ENCODE data around the gene GIPC3. TPM values are rescaled to one million over a fixed set of nuclear protein-coding genes. Genes with fewer than 3 reads are reported as not detected.

Gene GIPC3, protein sequence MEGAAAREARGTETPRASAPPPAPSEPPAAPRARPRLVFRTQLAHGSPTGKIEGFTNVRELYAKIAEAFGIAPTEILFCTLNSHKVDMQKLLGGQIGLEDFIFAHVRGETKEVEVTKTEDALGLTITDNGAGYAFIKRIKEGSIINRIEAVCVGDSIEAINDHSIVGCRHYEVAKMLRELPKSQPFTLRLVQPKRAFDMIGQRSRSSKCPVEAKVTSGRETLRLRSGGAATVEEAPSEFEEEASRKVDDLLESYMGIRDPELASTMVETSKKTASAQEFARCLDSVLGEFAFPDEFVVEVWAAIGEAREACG
- total RNA-seq: 1 to 10 TPM; 1.5 to 4.3 (median 2.7) TPM
- 0.87 TPM for total RNA-seq (2013)
- 0.05 to 5.8 (median 1.9) reads per million in 29 experiments for total RNA-seq

DNA sequence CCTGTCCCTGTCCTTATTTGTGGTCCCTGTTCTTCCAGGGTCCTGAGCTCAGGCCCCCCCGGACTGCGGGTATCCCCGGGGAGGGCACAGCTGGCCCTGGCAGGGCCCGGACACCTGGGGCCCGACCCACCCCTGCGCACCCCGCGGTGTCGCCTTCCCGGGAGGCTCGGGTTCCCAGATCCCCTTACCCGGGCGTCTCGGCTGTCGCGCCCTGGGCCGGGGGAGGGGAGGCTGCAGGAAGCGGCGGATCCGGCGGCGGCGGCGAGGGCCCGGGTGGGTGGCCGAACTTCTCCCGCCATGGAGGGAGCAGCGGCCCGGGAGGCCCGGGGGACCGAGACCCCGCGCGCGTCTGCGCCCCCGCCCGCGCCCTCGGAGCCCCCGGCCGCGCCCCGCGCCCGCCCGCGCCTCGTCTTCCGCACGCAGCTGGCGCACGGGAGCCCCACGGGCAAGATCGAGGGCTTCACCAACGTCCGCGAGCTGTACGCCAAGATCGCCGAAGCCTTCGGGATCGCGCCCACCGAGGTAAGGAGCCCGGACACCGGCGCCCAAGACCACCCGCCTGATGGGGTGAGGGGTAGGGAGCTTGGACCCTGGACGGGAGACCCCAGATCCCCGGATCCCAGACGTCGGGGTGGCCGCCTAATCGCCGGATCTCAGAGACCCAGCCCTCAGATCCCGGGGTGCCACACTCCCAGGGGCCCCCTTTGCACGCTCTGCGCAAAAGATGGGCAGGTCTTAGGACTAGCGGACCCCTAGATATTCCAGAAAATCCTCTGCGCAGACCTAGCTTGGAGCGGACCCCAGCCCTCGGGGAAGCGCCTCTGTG is at the start of gene GIPC3:
Gene GIPC3, plus strand, starts transcription at position 178 of the 826 bp plus-strand sequence. Its CDS starts 120 bp downstream, at position 298.
- Mint-ChIP-seq H3K4me3 (peak within 1 kb of the TSS; percentile 47 to 59 (median 58)), H3K4me1 (no peaks in the 10 kb centered on the region), H3K27ac (no peak within 1 kb of the TSS), H3K9me3 (no peaks in the 10 kb centered on the region), H3K36me3 (no peaks in the 10 kb centered on the region), H3K27me3 (no peaks in the 10 kb centered on the region)
- peaks cover 3 to 14% of the 10 kb centered on the region in 2 experiments for H3K4me1 ChIP-seq (ENCODE audit: control insufficient read depth in 1 of 2, extremely low read depth in 1 of 2, insufficient read depth in 2 of 2, low read length in 2 of 2)
- no peaks in the 10 kb centered on the region for H3K9me3 ChIP-seq
- H3K36me3 ChIP-seq (ENCODE audit: control insufficient read depth in 2 of 2, extremely low read depth in 1 of 2, insufficient read depth in 1 of 2, low read length in 1 of 2): no peaks in the 10 kb centered on the region
- DNase-seq (peak in 3 of 35 experiments; percentile 17 to 32 (median 25)), ATAC-seq (replicated peaks in 1 of 4) (peak in 3 of 4 experiments; percentile 53 to 57 (median 54))
- H3K27ac ChIP-seq (ENCODE audit: low read length): no peak within 1 kb of the TSS
- WGBS (ENCODE audit: insufficient coverage): 2% methylated on average over 84 of the region's 84 CpGs
- POLR2A ChIA-PET: no interaction called here
- CTCF ChIA-PET: interaction anchor here (0.5 to 0.6 kb wide), 3 partner anchors 30 to 156 kb away, joined by 3 to 7 read pairs (median 3); no protein-coding TSS in a partner anchor
- H3K4me3 ChIP-seq (ENCODE audit: control insufficient read depth in 1 of 2, extremely low read depth in 1 of 2, low read length in 1 of 2): peak within 1 kb of the TSS; percentile 47 to 80
- peaks cover 0 to 16% of the 10 kb centered on the region in 2 experiments for H3K27me3 ChIP-seq (replicated peaks in 1 of 2; ENCODE audit: control insufficient read depth in 2 of 2, extremely low read depth in 1 of 2, insufficient read depth in 2 of 2, low read length in 1 of 2)

- Mint-ChIP-seq H3K4me1 (no peaks in the 10 kb centered on the region), H3K4me3 (no peak overlapping the region), H3K27ac (no peak overlapping the region), H3K27me3 (no peaks in the 10 kb centered on the region), H3K36me3 (peaks cover 23% of the 10 kb centered on the region), H3K9me3 (peaks cover 0 to 3% (median 0%) of the 10 kb centered on the region in 3 donors)
- ChIA-PET POLR2A (no interaction called here), CTCF (no interaction called here)
- 98% methylated on average over 9 of the region's 14 CpGs for WGBS (ENCODE audit: insufficient coverage)
- Histone ChIP-seq H3K9me3 (no peaks in the 10 kb centered on the region), H3K27ac (ENCODE audit: low read length) (no peak overlapping the region), H3K36me3 (ENCODE audit: control insufficient read depth in 2 of 2, extremely low read depth in 1 of 2, insufficient read depth in 1 of 2, low read length in 1 of 2) (peaks cover 21 to 59% of the 10 kb centered on the region in 2 donors), H3K27me3 (replicated peaks in 1 of 2; ENCODE audit: control insufficient read depth in 2 of 2, extremely low read depth in 1 of 2, insufficient read depth in 2 of 2, low read length in 1 of 2) (no peaks in the 10 kb centered on the region), H3K4me3 (ENCODE audit: control insufficient read depth in 1 of 2, extremely low read depth in 1 of 2, low read length in 1 of 2) (no peak overlapping the region), H3K4me1 (ENCODE audit: control insufficient read depth in 1 of 2, extremely low read depth in 1 of 2, insufficient read depth in 2 of 2, low read length in 2 of 2) (no peaks in the 10 kb centered on the region)
- no peak for DNase-seq
- ATAC-seq (replicated peaks in 1 of 4): no peak
Observed at GRCh38 chr19:3535563-3535965, 49.7 kb upstream of the GIPC3 start.

GRCh38 chr19:3535981-3536380 is 49.3 kb upstream of the GIPC3 start:
- H3K27ac Mint-ChIP-seq: no peak overlapping the region
- no peak overlapping the region for H3K4me3 Mint-ChIP-seq
- H3K36me3 ChIP-seq (ENCODE audit: control insufficient read depth in 2 of 2, extremely low read depth in 1 of 2, insufficient read depth in 1 of 2, low read length in 1 of 2): peaks cover 17 to 57% of the 10 kb centered on the region in 2 donors
- DNase-seq (no peak), ATAC-seq (replicated peaks in 1 of 4) (no peak)
- H3K27ac ChIP-seq (ENCODE audit: low read length): no peak overlapping the region
- peaks cover 23% of the 10 kb centered on the region for H3K36me3 Mint-ChIP-seq
- peaks cover 0 to 3% (median 0%) of the 10 kb centered on the region in 3 donors for H3K9me3 Mint-ChIP-seq
- H3K9me3 ChIP-seq: no peaks in the 10 kb centered on the region
- no peaks in the 10 kb centered on the region for H3K4me1 ChIP-seq (ENCODE audit: control insufficient read depth in 1 of 2, extremely low read depth in 1 of 2, insufficient read depth in 2 of 2, low read length in 2 of 2)
- 100% methylated on average over 2 of the region's 10 CpGs for WGBS (ENCODE audit: insufficient coverage)
- H3K27me3 ChIP-seq (replicated peaks in 1 of 2; ENCODE audit: control insufficient read depth in 2 of 2, extremely low read depth in 1 of 2, insufficient read depth in 2 of 2, low read length in 1 of 2): no peaks in the 10 kb centered on the region
- POLR2A ChIA-PET: no interaction called here
- no peak overlapping the region for H3K4me3 ChIP-seq (ENCODE audit: control insufficient read depth in 1 of 2, extremely low read depth in 1 of 2, low read length in 1 of 2)
- no peaks in the 10 kb centered on the region for H3K4me1 Mint-ChIP-seq
- CTCF ChIA-PET: no interaction called here
- H3K27me3 Mint-ChIP-seq: no peaks in the 10 kb centered on the region

- Histone ChIP-seq H3K27ac (ENCODE audit: low read length) (no peak overlapping the region), H3K36me3 (ENCODE audit: control insufficient read depth in 2 of 2, extremely low read depth in 1 of 2, insufficient read depth in 1 of 2, low read length in 1 of 2) (peaks cover 15 to 51% of the 10 kb centered on the region in 2 donors), H3K4me1 (ENCODE audit: control insufficient read depth in 1 of 2, extremely low read depth in 1 of 2, insufficient read depth in 2 of 2, low read length in 2 of 2) (no peaks in the 10 kb centered on the region), H3K9me3 (no peaks in the 10 kb centered on the region), H3K4me3 (ENCODE audit: control insufficient read depth in 1 of 2, extremely low read depth in 1 of 2, low read length in 1 of 2) (no peak overlapping the region), H3K27me3 (replicated peaks in 1 of 2; ENCODE audit: control insufficient read depth in 2 of 2, extremely low read depth in 1 of 2, insufficient read depth in 2 of 2, low read length in 1 of 2) (no peaks in the 10 kb centered on the region)
- POLR2A ChIA-PET: no interaction called here
- DNase-seq (no peak), ATAC-seq (replicated peaks in 1 of 4) (no peak)
- Mint-ChIP-seq H3K4me3 (no peak overlapping the region), H3K27ac (no peak overlapping the region), H3K36me3 (peaks cover 23% of the 10 kb centered on the region), H3K9me3 (peaks cover 0 to 3% (median 0%) of the 10 kb centered on the region in 3 donors), H3K4me1 (no peaks in the 10 kb centered on the region), H3K27me3 (no peaks in the 10 kb centered on the region)
- WGBS (ENCODE audit: insufficient coverage): 93% methylated on average over 27 of the region's 27 CpGs
- CTCF ChIA-PET: no interaction called here
Observed at GRCh38 chr19:3536429-3537100, 48.7 kb upstream of the GIPC3 start.

DNA sequence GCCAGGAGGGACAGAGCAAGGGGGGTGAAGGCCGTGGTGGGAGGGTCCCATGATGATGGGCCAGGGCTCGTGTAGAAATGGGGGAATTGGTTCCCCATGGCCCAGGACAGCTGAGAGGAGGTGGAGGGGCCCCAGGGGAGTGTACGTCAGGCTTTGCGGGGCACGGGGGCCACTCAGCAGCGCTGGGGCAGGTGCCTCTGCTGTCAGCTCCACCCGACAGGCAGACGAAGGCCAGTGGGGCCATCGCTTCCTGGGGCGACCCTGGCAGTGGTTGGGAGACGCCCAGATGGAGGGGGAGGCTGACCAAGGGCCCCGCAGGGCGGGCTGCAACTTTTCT is 48.2 kb upstream of the GIPC3 start:
- Histone ChIP-seq H3K27me3 (replicated peaks in 1 of 2; ENCODE audit: control insufficient read depth in 2 of 2, extremely low read depth in 1 of 2, insufficient read depth in 2 of 2, low read length in 1 of 2) (no peaks in the 10 kb centered on the region), H3K36me3 (ENCODE audit: control insufficient read depth in 2 of 2, extremely low read depth in 1 of 2, insufficient read depth in 1 of 2, low read length in 1 of 2) (peaks cover 15 to 46% of the 10 kb centered on the region in 2 donors), H3K9me3 (no peaks in the 10 kb centered on the region), H3K4me3 (ENCODE audit: control insufficient read depth in 1 of 2, extremely low read depth in 1 of 2, low read length in 1 of 2) (no peak overlapping the region), H3K4me1 (ENCODE audit: control insufficient read depth in 1 of 2, extremely low read depth in 1 of 2, insufficient read depth in 2 of 2, low read length in 2 of 2) (no peaks in the 10 kb centered on the region), H3K27ac (ENCODE audit: low read length) (no peak overlapping the region)
- POLR2A ChIA-PET: no interaction called here
- WGBS (ENCODE audit: insufficient coverage): 89% methylated on average over 12 of the region's 13 CpGs
- DNase-seq (no peak), ATAC-seq (replicated peaks in 1 of 4) (peak in 1 of 4 experiments; percentile 9)
- H3K4me3 Mint-ChIP-seq: no peak overlapping the region
- H3K27ac Mint-ChIP-seq: no peak overlapping the region
- CTCF ChIA-PET: no interaction called here
- H3K9me3 Mint-ChIP-seq: peaks cover 0 to 3% (median 0%) of the 10 kb centered on the region in 3 donors
- H3K36me3 Mint-ChIP-seq: peaks cover 23% of the 10 kb centered on the region
- no peaks in the 10 kb centered on the region for H3K4me1 Mint-ChIP-seq
- no peaks in the 10 kb centered on the region for H3K27me3 Mint-ChIP-seq

Data from T-cell (primary cell).